ENCODE measurements around the gene PNPLA5. TPM values are rescaled to one million over a fixed set of nuclear protein-coding genes. Genes with fewer than 3 reads are reported as not detected.

The PNPLA5 gene
- total RNA-seq, 1 experiment from 2014 or later = not detected

DNA sequence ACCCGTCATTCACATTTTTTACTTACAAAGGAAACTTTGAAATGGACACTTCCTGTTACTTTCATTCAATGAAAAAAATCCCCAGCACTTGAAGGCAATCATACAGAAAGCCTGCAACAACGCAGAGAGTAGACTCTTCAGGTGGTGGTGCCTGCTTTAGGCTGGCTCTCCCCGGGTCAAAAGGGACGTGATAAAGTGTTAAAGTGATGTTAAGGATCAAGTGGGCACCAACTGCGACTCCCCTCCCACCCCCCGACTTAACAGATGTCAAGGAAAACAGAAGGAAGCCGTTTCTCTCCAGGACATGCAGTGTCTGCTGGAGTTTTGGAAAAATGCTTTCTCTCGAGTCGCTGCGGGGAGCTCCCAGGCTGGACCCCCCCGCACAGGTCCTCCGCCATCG is 31.4 kb upstream of the PNPLA5 start:
- H3F3A ChIP-seq (ENCODE audit: insufficient read depth, low read depth) = peaks cover 44% of the 10 kb centered on the region
- no peak overlapping the region for H3K27ac ChIP-seq
- peak overlapping the region; percentile 53; the same call in 1 of the 2 replicates for H3K4me3 ChIP-seq
- peak overlapping the region; percentile 91 for H3K4me2 ChIP-seq
- H3K27me3 ChIP-seq (ENCODE audit: insufficient read depth, low read depth) = no peaks in the 10 kb centered on the region
- ChIA-PET POLR2A (ENCODE audit: unreplicated experiment) (interaction anchor here (0.5 kb wide), 1 partner anchor 8 kb away, joined by 15 read pairs; no protein-coding TSS in a partner anchor), CTCF (interaction anchor here (0.5 to 0.7 kb wide), 2 partner anchors 23 to 874 kb away, joined by 3 to 29 read pairs; no protein-coding TSS in a partner anchor)
- no peaks in the 10 kb centered on the region for H3K9me3 ChIP-seq (ENCODE audit: insufficient read depth, low read depth)
- peak overlapping the region; percentile 78; the same call in 1 of the 2 replicates for H2AFZ ChIP-seq
- H3K36me3 ChIP-seq (ENCODE audit: low read depth) = no peaks in the 10 kb centered on the region
- TF ChIP-seq CTCF (conservative IDR thresholded peaks at IDR 0.05) = no peak
- peaks cover 7% of the 10 kb centered on the region; the same call in 1 of the 2 replicates for H3K79me2 ChIP-seq (ENCODE audit: low read depth)
- no peaks in the 10 kb centered on the region for H3K9me2 ChIP-seq (ENCODE audit: insufficient read depth)
- H4K20me1 ChIP-seq (ENCODE audit: insufficient read depth) = no peaks in the 10 kb centered on the region
- H3K4me1 ChIP-seq (replicated peaks; ENCODE audit: insufficient read depth) = peaks cover 47% of the 10 kb centered on the region
- intact Hi-C loops (cut with micrococcal nuclease; ENCODE audit: unreplicated experiment) = no loop called here
- no TSS peak for BruUV-seq (replicated peaks)
- peak in 1 of 2 experiments; percentile 22 for DNase-seq

DNA sequence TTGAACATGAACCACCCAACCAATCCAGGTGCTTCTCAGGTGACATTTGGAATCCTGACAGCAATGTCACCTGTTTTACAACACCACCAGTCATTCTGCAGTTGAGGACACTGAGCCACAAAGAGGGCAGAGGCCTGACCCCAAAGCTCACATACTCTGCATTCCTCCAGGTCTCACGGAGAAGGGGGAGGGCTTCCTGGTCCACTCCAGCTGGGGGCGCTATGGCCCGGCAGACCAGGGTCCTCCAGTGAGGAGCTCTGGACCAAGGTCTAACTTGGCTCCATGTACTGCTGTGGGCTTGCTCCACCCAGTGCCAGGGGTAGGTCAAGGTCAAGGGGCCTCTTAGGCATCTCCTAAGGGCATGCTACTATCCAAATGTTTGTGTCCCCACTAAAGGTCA is 30.3 kb upstream of the PNPLA5 start:
- no peak overlapping the region for H3K4me3 ChIP-seq
- CTCF ChIA-PET = no interaction called here
- peaks cover 47% of the 10 kb centered on the region for H3K4me1 ChIP-seq (replicated peaks; ENCODE audit: insufficient read depth)
- TF ChIP-seq CTCF (conservative IDR thresholded peaks at IDR 0.05) (peak; percentile 39; the same call in 1 of the 2 replicates), EZH2 (IDR thresholded peaks at IDR 0.05; ENCODE audit: low read depth) (no peak)
- H3F3A ChIP-seq (ENCODE audit: insufficient read depth, low read depth) = peaks cover 44% of the 10 kb centered on the region
- peaks cover 7% of the 10 kb centered on the region; the same call in 1 of the 2 replicates for H3K79me2 ChIP-seq (ENCODE audit: low read depth)
- H4K20me1 ChIP-seq (ENCODE audit: insufficient read depth) = no peaks in the 10 kb centered on the region
- DNase-seq = peak; percentile 39 to 76
- peak overlapping the region; percentile 91 for H3K4me2 ChIP-seq
- BruUV-seq (replicated peaks) = no TSS peak
- peak overlapping the region; percentile 33; the same call in 1 of the 2 replicates for H3K27ac ChIP-seq
- no peak overlapping the region for H2AFZ ChIP-seq
- H3K36me3 ChIP-seq (ENCODE audit: low read depth) = no peaks in the 10 kb centered on the region
- H3K9me2 ChIP-seq (ENCODE audit: insufficient read depth) = no peaks in the 10 kb centered on the region
- POLR2A ChIA-PET (ENCODE audit: unreplicated experiment) = interaction anchor here (0.6 to 0.9 kb wide), 2 partner anchors 11 to 33 kb away, joined by 3 to 7 read pairs; no protein-coding TSS in a partner anchor
- intact Hi-C loops (cut with micrococcal nuclease; ENCODE audit: unreplicated experiment) = no loop called here
- H3K9me3 ChIP-seq (ENCODE audit: insufficient read depth, low read depth) = no peaks in the 10 kb centered on the region
- no peaks in the 10 kb centered on the region for H3K27me3 ChIP-seq (ENCODE audit: insufficient read depth, low read depth)

GRCh38 chr22:43921370-43921769 is 29.6 kb upstream of the PNPLA5 start:
- DNase-seq = peak; percentile 86 to 94
- H4K20me1 ChIP-seq (ENCODE audit: insufficient read depth) = no peaks in the 10 kb centered on the region
- no peaks in the 10 kb centered on the region for H3K27me3 ChIP-seq (ENCODE audit: insufficient read depth, low read depth)
- H3K9me3 ChIP-seq (ENCODE audit: insufficient read depth, low read depth) = no peaks in the 10 kb centered on the region
- peaks cover 7% of the 10 kb centered on the region; the same call in 1 of the 2 replicates for H3K79me2 ChIP-seq (ENCODE audit: low read depth)
- H3K4me3 ChIP-seq = no peak overlapping the region
- no peak overlapping the region for H2AFZ ChIP-seq
- peak overlapping the region; percentile 91 for H3K4me2 ChIP-seq
- peak overlapping the region; percentile 33 for H3K27ac ChIP-seq
- BruUV-seq (replicated peaks) = no TSS peak
- H3K36me3 ChIP-seq (ENCODE audit: low read depth) = no peaks in the 10 kb centered on the region
- CTCF ChIA-PET = no interaction called here
- H3K4me1 ChIP-seq (replicated peaks; ENCODE audit: insufficient read depth) = peaks cover 49% of the 10 kb centered on the region
- no peak for TF ChIP-seq EZH2 (IDR thresholded peaks at IDR 0.05; ENCODE audit: low read depth)
- TF ChIP-seq CTCF (conservative IDR thresholded peaks at IDR 0.05) = no peak
- no peaks in the 10 kb centered on the region for H3K9me2 ChIP-seq (ENCODE audit: insufficient read depth)
- peaks cover 43% of the 10 kb centered on the region for H3F3A ChIP-seq (ENCODE audit: insufficient read depth, low read depth)
- POLR2A ChIA-PET (ENCODE audit: unreplicated experiment) = interaction anchor here (0.6 to 0.9 kb wide), 2 partner anchors 12 to 32 kb away, joined by 3 to 7 read pairs; no protein-coding TSS in a partner anchor
- intact Hi-C loops (cut with micrococcal nuclease; ENCODE audit: unreplicated experiment) = loop anchor here (2.0 kb wide), 1 partner anchor 19 kb away; no protein-coding TSS in a partner anchor
